Measurements from ENCODE around the gene DAP3.
"Not testable (repeated sequence)": the region's sequence is repeated elsewhere in the genome, so short reads cannot be mapped to it uniquely, and the experiment has no call there.

DAP3 gene

DNA sequence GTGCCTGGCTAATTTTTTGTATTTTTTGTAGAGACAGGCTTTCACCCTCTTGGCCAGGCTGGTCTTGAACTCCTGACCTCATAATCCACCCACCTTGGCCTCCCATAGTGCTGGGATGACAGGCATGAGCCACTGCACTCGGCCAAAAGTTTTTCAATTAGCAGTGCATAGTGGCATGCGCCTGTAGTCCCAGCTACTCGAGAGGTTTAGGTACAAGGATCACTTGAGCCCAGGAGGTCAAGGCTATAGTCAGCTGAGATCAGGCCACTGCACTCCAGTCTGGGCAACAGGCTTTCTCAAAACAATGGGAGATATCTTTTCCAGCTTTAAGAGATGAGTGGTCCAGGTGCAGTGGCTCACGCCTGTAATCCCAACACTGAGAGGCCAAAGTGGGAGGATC, 30.8 kb downstream of the DAP3 start:
- no peaks in the 10 kb centered on the region for H3K9me3 Mint-ChIP-seq (ENCODE audit: low read depth)
- H3K4me3 Mint-ChIP-seq = no peak overlapping the region
- no peaks in the 10 kb centered on the region for H3K36me3 Mint-ChIP-seq
- H3K27ac Mint-ChIP-seq = no peak overlapping the region
- peaks cover 7% of the 10 kb centered on the region for H3K4me1 Mint-ChIP-seq (ENCODE audit: low read depth)
- H3K27me3 Mint-ChIP-seq = no peaks in the 10 kb centered on the region

DNA sequence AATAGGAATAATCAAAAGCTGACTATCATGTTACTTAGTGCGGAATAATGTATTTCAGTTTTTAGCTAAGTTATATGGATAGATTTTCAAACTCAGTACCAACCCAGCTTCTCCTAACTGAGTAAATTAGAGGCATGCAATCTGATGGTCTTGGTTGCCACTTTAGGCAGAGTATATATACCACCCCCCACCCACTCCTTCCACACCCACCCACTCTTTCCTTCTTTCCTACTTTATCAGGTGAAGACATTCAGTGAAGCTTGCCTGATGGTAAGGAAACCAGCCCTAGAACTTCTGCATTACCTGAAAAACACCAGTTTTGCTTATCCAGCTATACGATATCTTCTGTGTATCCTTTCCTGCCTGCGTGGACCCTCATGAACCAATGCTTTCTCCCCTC, 36.3 kb downstream of the DAP3 start:
- no peaks in the 10 kb centered on the region for H3K9me3 Mint-ChIP-seq (ENCODE audit: low read depth)
- no peak overlapping the region for H3K4me3 Mint-ChIP-seq
- no peaks in the 10 kb centered on the region for H3K4me1 Mint-ChIP-seq (ENCODE audit: low read depth)
- H3K27me3 Mint-ChIP-seq = no peaks in the 10 kb centered on the region
- no peak overlapping the region for H3K27ac Mint-ChIP-seq
- no peaks in the 10 kb centered on the region for H3K36me3 Mint-ChIP-seq

DNA sequence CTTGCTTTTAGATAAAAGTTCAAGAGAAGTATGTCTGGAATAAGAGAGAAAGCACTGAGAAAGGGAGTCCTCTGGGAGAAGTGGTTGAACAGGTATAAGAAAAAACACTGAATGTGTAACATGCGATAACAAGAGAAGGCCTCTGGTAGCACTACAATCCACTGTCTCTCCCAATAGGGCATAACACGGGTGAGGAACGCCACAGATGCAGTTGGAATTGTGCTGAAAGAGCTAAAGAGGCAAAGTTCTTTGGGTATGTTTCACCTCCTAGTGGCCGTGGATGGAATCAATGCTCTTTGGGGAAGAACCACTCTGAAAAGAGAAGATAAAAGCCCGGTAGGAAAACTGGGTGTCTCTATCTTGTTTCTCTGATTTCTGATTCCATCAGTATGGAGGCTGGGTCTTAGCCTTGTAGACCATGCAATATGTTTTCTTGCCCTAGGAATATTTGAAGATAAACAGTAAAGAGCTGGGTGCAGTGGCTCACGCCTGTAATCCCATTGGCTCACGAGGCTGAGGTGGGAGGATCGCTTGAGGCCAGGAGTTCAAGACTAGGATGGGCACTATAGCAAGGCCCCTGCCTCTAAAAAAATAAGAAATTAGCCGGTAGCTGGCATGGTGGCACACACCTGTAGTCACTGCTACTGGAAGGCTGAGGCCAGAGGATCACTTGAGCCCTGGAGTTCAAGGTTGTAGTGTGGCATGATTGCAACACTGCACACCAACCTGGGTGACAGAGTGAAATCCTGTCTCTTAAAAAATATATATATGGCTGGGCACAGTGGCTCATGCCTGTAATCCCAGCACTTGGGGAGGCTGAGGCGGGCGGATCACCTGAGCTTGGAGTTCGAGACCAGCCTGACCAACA, 40.4 kb downstream of the DAP3 start:
- H3K4me3 Mint-ChIP-seq = no peak overlapping the region
- no peaks in the 10 kb centered on the region for H3K27me3 Mint-ChIP-seq
- H3K9me3 Mint-ChIP-seq (ENCODE audit: low read depth) = no peaks in the 10 kb centered on the region
- H3K36me3 Mint-ChIP-seq = peaks cover 3% of the 10 kb centered on the region
- no peaks in the 10 kb centered on the region for H3K4me1 Mint-ChIP-seq (ENCODE audit: low read depth)
- no peak overlapping the region for H3K27ac Mint-ChIP-seq

DNA sequence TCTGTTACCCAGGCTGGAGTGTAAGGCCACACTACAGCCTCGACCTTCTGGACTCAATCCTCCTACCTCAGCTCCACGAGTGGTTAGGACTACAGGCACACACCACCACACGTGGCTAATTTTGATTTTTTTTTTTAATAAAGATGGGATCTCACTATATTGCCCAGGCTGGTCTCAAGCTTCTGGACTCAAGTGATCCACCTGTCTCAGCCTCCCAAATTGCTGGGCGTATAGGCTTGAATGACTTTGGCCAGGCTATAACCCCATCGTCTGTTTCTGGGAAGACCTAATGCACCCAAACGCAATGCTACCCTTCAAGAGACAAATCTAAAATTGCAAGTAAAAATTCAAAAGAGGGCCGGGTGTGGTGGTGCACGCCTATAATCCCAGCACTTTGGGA, 52.1 kb downstream of the DAP3 start:
- Mint-ChIP-seq H3K27me3 (no peaks in the 10 kb centered on the region), H3K27ac (no peak overlapping the region), H3K4me1 (ENCODE audit: low read depth) (peaks cover 6% of the 10 kb centered on the region), H3K36me3 (peaks cover 3% of the 10 kb centered on the region), H3K4me3 (no peak overlapping the region), H3K9me3 (ENCODE audit: low read depth) (no peaks in the 10 kb centered on the region)

DNA sequence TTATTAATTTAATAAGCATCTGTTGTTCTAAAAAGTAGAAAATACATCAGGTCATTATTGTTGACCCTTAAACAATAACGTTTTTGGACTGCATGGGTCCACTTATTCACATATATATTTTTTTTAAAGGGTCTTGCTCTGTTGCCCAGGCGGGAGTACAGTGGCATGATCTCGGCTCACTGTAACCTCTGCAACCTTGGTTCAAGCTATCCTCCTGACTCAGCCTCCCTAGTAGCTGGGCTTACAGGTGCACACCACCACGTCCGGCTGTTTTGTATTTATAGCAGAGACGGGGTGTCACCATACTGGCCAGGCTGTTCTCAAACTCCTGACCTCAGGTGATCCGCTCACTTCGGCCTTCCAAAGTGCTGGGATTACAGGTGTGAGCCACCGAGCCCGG, 53.0 kb downstream of the DAP3 start:
- Mint-ChIP-seq H3K4me1 (ENCODE audit: low read depth) (peaks cover 6% of the 10 kb centered on the region), H3K4me3 (no peak overlapping the region), H3K36me3 (no peaks in the 10 kb centered on the region), H3K9me3 (ENCODE audit: low read depth) (no peaks in the 10 kb centered on the region), H3K27ac (no peak overlapping the region), H3K27me3 (no peaks in the 10 kb centered on the region)

DNA sequence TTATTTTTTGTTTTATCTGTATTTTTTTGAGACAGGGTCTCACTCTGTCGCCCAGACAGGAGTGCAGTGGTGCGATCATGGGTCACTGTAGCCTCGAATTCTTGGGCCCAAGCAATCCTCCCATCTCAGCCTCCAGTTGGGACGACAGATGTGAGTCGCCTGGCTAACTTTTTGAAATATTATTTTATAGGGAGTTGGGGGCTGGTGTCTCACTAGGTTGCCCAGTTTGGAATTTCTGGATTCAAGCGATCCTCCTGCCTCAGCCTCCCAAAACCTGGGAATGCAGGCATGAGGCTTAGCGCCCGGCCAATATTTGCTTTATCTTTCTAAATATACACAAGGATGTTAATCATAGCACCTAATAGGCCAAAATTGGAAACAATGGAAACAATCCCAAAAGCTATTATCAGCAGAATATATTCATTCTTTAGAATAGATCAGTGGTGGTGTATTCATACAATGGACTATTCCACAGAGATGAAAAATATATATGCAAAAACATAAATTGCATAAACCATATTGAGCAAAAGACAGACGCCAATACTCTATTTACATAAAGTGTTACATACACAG, 55.9 kb downstream of the DAP3 start:
- Mint-ChIP-seq H3K36me3 (peaks cover 3% of the 10 kb centered on the region), H3K9me3 (ENCODE audit: low read depth) (no peaks in the 10 kb centered on the region), H3K4me3 (peak overlapping the region; percentile 94), H3K4me1 (ENCODE audit: low read depth) (peaks cover 8% of the 10 kb centered on the region), H3K27me3 (no peaks in the 10 kb centered on the region), H3K27ac (peak overlapping the region; percentile 97)

DNA sequence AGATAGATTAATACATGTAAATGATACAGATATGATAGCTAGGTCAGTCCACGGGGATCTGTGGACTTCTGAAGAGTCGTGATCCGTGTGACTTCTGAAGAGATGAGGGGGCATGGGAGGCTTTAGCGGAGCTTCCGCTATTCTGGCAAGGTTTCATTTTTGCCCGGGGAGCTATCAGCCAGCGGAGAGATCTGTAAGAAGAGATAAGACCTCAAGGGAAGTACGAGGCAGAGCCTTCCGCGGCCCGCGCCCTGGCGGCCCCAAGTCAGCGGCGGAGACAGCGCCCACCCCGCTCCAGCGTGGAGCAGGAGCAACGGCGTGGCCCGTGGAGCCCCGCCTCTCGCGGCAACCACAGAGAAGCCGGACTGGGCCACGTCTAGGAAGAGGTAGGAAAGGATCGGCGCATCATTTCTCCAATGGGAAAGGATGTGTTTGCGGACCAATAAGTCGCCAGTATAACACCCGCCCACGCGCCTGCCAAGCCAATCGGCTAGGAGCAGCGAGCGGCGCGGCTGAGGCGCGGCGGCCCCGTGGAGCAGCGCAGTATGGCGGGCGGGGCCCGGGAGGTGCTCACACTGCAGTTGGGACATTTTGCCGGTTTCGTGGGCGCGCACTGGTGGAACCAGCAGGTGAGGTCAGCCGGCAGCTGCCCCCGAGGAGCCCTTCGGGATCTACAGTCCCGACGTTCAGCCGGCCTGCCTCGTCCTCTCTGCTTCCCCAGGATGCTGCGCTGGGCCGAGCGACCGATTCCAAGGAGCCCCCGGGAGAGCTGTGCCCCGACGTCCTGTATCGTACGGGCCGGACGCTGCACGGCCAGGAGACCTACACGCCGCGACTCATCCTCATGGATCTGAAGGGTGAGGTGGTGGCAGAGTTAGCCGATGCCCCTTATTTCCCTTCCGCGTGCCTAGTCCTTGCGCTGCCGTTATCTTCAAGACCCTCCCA, 56.7 kb downstream of the DAP3 start:
- not testable (repeated sequence) for H3K9me3 Mint-ChIP-seq (ENCODE audit: low read depth); H3K36me3 Mint-ChIP-seq; H3K4me1 Mint-ChIP-seq (ENCODE audit: low read depth); H3K27me3 Mint-ChIP-seq
- peak overlapping the region; percentile 94 for H3K4me3 Mint-ChIP-seq
- peak overlapping the region; percentile 97 for H3K27ac Mint-ChIP-seq

DNA sequence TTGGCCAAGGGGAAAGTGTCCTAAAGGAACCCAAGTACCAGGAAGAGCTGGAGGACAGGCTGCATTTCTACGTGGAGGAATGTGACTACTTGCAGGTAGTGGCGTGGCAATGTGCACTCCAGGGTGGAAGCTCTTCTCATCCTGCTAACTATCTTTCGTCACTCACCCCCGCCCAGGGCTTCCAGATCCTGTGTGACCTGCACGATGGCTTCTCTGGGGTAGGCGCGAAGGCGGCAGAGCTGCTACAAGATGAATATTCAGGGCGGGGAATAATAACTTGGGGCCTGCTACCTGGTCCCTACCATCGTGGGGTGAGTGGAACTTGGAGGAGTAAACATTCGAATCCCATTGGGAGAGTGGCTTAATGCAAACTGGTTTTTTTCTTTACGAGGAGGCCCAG, 58.7 kb downstream of the DAP3 start:
- H3K9me3 Mint-ChIP-seq (ENCODE audit: low read depth); H3K27me3 Mint-ChIP-seq; H3K36me3 Mint-ChIP-seq; H3K4me1 Mint-ChIP-seq (ENCODE audit: low read depth): not testable (repeated sequence)
- Mint-ChIP-seq H3K4me3 (peak overlapping the region; percentile 30), H3K27ac (peak overlapping the region; percentile 69)

DNA sequence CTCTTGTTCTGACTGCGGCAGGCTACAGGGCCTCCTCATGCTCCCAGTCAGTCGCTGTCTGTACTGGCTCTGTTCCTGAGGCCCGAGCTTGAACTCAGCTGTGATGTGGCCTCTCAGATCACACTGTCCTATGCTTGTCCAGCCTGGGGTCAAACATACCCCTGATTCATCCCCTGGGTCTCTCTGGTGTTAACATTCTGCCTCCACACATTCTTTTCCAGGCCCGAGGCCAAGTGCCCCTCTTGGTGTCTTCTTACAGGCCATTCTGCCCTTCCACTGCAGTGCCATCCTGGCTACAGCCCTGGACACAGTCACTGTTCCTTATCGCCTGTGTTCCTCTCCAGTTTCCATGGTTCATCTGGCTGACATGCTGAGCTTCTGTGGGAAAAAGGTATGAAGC, 59.2 kb downstream of the DAP3 start:
- peak overlapping the region; percentile 69 for H3K27ac Mint-ChIP-seq
- not testable (repeated sequence) for H3K4me1 Mint-ChIP-seq (ENCODE audit: low read depth); H3K9me3 Mint-ChIP-seq (ENCODE audit: low read depth); H3K27me3 Mint-ChIP-seq; H3K36me3 Mint-ChIP-seq
- H3K4me3 Mint-ChIP-seq = peak overlapping the region; percentile 30

DNA sequence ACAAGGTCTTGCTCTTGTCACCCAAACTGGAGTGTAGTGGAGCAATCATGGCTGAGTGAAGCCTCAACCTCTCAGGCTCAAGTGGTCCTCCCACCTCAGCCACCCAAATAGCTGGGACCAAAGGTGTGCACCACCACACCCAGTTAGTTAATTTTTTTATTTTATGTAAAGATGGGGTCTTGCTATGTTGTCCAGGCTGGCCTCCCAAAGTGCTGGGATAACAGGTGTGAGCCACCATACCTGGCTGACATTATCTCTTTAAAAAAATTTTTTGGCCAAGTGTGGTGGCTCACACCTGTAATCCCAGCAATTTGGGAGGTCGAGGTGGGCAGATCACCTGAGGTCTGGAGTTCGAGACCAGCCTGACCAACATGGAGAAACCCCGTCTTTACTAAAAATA, 70.1 kb downstream of the DAP3 start:
- H3K36me3 Mint-ChIP-seq; H3K27ac Mint-ChIP-seq; H3K4me1 Mint-ChIP-seq (ENCODE audit: low read depth); H3K9me3 Mint-ChIP-seq (ENCODE audit: low read depth); H3K4me3 Mint-ChIP-seq; H3K27me3 Mint-ChIP-seq: not testable (repeated sequence)

DNA sequence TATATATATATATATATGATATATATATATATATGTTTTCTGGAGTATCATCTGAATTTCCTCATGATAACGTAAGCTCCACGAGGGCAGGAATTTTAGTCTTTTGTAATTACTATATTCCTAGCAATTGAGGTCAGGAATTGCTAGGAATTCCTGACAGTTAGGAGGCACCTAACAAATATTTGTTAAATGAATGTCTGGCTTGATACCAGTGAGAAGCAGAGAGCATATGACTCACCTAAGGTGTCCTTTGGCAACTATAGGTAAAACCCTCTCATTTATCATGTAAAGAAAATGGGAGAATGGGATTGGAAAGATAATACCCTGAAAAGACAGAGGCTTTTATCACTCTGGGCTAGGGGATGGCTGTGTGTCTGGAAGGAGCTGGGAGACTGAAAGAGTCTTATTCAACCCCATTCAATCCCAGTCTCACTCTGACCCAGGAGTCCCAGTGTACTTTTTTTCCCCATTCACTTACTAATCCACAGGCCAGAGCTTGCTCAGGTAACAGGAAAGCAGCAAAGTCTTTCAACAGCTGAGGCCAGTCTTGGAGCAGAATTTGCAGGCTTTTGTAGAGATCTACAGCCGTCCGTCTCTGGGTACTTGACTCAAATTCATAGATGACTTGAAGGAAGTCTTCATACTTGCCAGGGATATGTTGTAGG, 71.2 kb downstream of the DAP3 start:
- Mint-ChIP-seq H3K9me3 (ENCODE audit: low read depth) (no peaks in the 10 kb centered on the region), H3K27me3 (no peaks in the 10 kb centered on the region), H3K27ac (no peak overlapping the region), H3K4me1 (ENCODE audit: low read depth) (no peaks in the 10 kb centered on the region), H3K4me3 (no peak overlapping the region), H3K36me3 (peaks cover 8% of the 10 kb centered on the region)

DNA sequence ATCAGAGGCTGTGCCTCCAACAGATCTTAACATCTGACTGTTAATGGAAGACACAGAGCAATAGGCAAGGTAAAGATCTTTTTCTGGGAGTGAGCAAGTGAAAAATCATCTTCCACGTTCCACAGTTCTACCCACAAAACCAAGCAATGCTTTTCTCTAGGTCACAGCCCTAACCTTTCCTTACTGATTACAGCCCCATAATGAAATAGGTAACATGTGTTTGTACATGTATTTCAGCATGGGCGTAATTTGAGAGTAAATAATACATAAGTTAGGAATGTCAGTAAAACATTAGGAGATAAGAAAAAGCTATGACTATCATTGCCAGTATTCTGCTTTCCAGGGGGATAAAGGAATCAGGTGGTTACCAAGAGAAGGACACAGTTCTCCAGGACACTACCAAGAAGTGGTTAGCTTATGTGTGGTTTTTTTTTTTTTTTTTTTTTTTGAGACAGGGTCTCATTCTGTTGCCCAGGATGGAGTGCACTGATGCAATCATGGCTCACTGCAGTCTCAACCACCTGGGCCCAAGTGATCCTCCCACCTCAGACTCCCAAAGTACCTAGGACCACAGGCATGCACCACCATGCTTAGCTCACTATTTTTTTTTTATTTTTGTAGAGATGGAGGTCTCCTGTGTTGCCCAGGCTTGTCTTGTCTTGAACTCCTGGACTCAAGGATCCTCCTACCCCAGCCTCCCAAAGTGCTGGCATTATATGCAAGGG, 72.0 kb downstream of the DAP3 start:
- Mint-ChIP-seq H3K27ac (no peak overlapping the region), H3K27me3 (no peaks in the 10 kb centered on the region), H3K4me1 (ENCODE audit: low read depth) (no peaks in the 10 kb centered on the region), H3K4me3 (no peak overlapping the region), H3K9me3 (ENCODE audit: low read depth) (no peaks in the 10 kb centered on the region), H3K36me3 (peaks cover 11% of the 10 kb centered on the region)

DNA sequence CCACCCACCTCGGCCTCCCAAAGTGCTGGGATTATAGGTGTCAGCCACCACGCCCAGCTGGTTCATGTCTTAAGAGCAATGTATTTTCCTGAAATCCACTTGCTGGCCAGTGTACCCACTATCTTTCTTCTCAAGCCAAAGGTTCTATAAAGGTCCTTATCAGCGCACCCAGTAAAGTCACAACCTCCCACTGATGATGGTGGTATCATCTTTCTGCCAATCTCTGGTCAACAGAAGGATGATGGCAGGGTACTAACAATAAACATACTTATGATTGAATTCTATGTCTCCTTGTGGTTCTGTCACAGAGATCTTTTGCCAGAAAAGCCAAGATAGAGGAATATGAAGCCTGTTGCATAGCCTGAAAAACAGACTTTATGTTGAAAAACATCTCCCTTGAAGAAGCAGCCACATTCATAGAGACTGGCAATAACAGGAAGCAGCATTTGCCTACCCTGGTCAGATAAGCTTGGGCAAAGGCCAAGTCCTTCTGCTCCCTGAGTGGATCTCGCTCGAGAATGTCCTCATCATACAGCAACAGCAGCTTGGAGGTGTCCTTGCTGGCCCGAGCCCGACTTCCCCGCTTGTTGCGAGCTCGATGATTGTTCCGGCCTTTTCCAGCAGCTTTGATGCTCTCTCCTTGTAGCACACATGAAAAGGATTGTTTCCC, 73.0 kb downstream of the DAP3 start:
- no peak overlapping the region for H3K27ac Mint-ChIP-seq
- H3K9me3 Mint-ChIP-seq (ENCODE audit: low read depth) = no peaks in the 10 kb centered on the region
- H3K4me3 Mint-ChIP-seq = no peak overlapping the region
- H3K27me3 Mint-ChIP-seq = no peaks in the 10 kb centered on the region
- H3K4me1 Mint-ChIP-seq (ENCODE audit: low read depth) = no peaks in the 10 kb centered on the region
- peaks cover 11% of the 10 kb centered on the region for H3K36me3 Mint-ChIP-seq
